HG02970 (cell line): ENCODE data around the gene CRHR2.
"Not testable (repeated sequence)": the region's sequence is repeated elsewhere in the genome, so short reads cannot be mapped to it uniquely, and the experiment has no call there.

ENCODE experiments used
- ATAC-seq: cut with Tn5 transposase; IDR thresholded peaks from one replicate; pipeline ENCODE4 v1.9.1; 2021; ENCODE audit warnings: mild to moderate bottlenecking, moderate library complexity, moderate number of reproducible peaks; ENCODE audit not compliant: unreplicated experiment, low FRiP score

CRHR2 gene

DNA sequence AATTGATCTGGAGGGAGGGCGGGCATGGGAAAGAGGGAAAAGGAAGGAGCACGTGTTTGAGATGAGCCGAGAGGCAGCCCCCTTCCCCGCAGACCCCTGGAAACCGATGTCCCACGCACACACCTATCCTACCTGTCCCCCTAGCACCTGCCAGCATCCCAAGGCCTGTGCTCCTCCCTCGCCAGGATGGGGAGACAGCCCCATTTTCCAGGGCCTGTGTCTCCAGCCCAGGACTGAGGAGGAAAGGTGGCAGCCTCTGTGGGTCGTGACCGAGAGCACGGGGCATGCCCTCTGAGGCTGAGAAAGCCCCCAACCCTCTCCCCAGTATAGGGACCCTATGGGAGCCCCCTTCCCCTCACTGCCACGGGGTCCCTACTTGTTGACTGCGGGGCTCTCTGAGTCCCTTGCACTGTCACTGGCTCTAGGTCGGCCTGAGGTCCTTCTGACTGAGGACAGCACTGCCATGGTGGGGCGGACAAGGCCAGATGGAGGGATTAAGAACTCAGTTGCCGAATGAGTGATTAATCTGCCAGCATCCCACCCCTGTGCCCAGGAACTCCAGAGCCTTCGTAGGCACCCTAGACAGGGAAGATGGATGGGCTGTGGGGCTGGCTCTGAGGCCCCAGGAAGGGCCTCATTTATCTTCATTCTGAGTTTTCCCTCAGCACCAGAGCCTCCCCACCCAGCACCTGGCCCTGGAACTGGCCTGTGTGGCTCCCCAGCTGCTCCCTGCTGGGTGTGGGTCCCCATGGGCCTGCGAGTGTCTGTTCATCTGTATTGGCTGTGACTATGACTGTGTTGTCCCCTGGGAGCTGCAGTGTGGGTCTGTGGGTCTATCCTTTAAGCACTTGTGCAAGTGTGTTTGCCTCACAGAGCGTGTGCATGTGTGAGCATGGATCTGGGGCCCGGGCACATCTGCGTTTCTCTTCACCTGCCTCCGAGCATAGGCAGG lies 26.0 kb downstream of the CRHR2 start:
- no peak for ATAC-seq

DNA sequence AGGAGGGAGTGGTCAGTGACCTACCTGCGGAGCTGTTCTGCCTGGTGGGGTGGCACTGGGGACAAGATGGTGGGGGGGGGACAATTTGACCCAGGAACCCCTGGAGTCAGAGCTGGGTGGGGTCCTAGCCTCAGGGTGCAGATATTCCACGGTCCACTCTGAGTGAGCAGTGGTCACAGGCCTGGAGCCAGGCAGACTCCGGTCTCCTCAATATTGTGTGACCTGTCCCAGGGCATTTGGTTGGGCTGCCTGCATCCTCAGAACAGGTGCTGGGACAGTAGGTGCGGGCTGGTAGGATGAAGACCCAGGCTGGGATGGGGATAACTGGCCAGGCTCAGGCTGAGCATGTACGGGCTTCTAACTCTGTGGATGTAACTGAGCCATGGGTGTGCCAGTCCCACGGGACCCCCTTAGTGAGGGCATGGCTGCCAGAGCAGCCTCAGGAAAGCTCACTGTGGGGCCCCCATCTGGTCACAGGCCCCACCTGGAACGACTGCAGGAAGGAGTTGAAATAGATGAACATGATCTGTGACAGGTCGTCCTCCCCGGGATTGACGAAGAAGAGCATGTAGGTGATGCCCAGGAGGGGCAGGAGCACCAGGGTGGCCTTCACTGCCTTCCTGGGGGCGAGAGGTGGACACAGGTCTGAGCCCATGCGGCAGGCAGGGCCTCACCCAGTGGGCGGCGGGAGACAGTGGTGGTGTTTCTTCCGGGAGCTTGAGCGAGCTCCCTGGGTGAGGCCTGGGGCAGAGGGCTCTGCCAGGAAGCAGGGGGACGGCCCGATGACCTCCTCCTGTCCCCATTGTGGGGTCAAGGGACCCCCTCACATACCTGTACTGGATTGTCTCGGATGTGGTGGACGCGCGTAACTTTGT lies 26.9 kb downstream of the CRHR2 start:
- no peak for ATAC-seq

- ATAC-seq, result no peak
These were observed 27.8 kb downstream of the CRHR2 start for GRCh38 chr7:30654296-30655090.

DNA sequence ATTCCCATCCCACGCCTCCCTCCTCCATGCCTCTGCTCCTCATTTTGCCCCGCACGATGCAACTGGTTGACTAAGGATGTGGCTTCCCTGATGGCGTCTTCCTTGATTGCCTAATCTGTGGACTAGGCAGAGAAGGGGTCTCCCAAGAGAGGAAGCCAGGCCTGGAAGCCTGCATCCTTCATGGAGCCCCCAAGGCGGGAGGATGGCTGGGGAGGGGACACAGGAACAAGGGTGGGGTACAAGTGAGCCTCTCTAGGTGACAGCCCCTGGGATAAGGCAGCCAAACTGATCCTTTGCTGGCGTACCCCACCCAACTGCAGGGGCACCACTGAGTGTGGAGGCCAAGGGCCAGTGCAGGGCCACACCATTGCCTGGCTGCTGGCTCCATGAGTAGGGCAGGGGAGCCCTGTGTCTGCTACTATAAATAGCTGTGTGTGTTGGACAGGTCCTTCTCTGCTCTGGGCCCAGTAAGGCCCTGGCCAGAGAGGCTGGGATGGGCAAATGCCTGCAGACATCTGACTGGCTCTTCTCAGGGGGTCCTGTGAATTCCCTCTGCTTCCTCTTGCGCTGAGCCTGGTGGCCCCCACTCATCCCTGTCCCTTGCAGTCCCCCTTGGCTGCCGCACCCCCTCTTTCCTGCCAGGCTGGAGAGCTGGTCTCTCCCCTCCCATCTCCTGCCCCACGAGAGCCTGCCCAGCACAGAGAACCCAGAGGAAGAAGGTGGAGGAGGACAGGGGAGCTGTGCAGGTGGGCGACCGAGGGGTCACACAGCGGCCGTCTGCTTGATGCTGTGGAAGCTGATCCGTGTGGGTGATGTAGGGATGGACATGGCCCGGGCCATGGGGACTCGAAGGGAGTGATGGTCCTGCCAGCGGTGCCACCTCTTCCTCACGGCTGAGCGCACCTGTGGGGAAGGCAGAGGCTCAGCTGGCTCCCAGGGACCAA lies 29.3 kb downstream of the CRHR2 start:
- no peak for ATAC-seq

DNA sequence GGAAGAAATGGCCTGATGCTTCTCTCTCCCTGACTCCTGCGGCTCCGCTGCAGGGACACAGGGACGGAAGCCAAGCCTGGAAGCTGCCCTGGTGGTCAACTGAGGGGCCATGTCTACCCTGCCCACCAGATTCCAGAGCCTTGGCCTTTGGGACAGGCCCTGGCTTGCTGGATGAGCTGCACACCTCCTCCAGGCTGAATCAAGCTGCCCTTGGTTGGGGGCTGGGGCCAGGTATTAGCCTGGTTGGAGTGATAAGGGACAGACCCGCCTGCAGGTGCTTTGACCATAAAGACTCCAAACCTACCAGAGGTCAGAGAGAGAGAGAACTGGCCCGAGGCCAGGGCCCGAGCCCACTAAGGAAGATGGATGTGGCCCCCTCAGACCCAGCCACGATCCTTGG lies 30.1 kb downstream of the CRHR2 start:
- no peak for ATAC-seq

- ATAC-seq, result no peak
These were observed 31.8 kb downstream of the CRHR2 start for GRCh38 chr7:30650421-30650808.

- ATAC-seq, result no peak
These were observed 32.4 kb downstream of the CRHR2 start for GRCh38 chr7:30649717-30650420.

DNA sequence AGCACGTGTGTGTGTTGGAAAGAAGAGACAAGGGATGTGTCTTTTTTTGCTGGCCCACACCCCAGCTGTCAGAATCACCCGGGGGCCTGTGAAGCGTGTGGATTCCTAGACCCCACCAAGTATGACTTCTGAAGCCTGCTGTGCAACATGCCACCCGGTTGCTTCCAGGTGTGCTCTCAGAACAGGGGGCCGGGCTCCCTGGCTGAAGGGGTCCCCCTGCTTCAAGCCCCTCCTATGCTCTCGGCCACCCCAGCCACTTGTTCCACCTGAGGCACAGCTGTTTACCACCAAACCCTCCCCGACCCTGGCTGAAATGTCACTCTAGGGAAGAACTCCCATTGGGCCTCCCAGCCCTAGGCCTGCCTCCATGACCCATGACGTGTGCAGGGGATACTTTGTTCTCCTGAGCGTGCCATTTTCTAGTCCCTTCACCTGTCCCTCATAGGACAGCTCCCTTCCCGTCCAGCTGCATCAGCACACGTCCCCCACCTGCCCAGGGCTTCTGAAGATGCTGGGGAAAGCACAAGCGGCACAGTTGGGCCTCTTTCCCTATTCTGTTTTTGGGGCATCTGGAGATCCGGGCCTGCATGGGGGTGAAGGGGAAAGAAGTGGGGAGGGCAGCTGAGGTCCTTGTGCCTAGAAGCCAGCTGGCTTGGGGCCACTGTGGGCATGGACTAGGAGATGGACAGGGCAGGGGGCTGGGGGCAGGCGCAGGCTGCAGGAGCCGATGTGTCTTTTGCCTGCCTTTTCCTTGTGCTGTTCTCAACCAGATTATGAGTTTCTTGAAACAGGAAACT lies 33.3 kb downstream of the CRHR2 start:
- ATAC-seq, result no peak

DNA sequence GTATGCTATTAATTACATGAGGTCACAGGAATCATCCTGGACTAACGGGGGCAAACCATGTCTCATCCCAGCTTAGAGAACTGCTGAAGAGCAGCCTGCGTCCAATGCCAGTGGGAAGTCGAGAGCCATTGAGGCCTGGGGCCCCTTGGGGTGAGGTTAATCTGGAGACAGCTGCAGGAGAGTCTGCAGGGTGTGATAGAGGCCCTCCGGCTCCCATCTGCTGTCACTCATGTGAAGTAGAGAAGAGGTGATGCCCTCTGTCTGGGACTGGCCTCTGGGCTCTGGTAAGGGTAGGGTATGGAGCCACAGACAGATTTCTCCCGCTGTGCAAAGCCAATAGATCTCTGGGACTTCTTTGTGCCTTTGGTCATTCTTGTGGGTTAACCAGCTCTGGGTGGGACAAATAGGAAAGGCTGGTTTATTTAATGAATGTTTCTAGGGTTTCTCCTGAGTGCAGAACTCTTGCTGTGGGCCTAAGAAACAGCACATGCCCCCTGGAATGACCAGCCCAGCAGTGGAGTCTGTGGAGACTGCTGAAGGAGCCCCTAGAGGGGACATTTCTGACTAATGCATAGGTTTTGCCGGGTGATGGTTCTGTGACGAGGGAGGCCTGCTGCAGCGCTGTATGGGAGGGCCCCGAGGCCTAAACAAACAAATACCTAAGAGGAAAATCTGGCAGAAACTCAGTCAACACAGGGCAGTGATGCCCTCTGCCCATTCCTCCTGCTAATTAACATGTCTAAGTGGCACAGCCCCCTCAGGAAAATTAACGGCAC lies 34.5 kb downstream of the CRHR2 start:
- ATAC-seq, result no peak

GRCh38 chr7:30646154-30646553 lies 36.1 kb downstream of the CRHR2 start:
- no peak for ATAC-seq

DNA sequence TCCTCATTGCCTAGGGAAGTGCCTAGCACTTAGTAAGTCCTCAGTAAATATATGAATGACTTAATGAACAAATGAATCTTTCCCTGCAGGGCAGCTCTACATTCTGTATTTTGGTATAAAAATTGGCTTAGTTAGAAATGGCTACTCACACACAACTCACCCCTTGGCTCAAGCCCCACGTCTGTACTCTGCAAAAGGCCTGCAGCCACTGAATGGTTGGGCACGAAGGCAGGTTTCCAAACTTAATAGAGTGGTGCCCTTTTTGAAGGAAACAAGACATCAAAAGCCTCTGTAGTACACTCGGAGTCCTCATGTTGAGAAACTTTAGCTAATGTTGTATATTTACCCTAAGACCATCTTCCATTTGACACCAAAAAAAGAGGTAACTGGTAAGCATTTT lies 36.6 kb downstream of the CRHR2 start:
- ATAC-seq, result no peak

DNA sequence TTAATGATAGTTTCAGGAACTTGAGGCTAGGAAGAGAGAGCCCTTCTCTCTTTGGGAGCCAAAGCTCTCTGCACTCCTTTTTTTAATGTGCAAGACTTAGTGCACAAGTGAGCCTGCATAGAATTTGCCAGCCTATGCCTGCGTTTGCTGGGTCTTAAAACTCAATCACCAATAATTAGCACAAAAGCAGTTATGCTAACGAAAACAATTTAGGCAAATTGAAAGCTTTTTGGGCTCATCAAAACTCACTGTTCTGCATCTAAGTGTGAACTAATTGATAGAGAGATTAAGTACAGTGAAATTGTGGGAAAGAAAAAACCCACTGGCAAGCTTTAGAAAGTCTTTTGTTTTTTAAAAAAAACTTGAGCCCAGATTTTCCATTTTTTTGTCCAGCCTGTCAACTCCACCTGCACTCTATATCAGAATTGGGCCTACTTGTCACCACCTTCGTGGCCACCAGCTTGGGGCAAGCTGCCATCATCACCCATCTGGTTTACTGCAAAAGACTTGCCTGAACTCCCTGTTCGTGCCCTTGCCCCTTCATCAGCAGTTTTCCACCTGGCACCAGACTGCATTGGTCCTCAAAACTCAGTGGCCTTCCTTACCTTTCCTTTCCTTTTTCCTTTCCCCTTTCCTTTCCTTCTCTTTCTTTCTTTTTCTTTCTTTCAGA lies 37.8 kb downstream of the CRHR2 start:
- ATAC-seq, result no peak

- no peak for ATAC-seq
These were observed 39.5 kb downstream of the CRHR2 start for GRCh38 chr7:30642789-30643188.

DNA sequence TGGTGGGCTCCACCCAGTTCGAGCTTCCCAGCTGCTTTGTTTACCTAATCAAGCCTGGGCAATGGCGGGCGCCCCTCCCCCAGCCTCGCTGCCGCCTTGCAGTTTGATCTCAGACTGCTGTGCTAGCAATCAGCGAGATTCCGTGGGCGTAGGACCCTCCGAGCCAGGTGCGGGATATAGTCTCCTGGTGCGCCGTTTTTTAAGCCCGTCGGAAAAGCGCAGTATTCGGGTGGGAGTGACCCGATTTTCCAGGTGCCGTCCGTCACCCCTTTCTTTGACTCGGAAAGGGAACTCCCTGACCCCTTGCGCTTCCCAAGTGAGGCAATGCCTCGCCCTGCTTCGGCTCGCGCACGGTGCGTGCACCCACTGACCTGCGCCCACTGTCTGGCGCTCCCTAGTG lies 39.9 kb downstream of the CRHR2 start:
- ATAC-seq, result not testable (repeated sequence)

DNA sequence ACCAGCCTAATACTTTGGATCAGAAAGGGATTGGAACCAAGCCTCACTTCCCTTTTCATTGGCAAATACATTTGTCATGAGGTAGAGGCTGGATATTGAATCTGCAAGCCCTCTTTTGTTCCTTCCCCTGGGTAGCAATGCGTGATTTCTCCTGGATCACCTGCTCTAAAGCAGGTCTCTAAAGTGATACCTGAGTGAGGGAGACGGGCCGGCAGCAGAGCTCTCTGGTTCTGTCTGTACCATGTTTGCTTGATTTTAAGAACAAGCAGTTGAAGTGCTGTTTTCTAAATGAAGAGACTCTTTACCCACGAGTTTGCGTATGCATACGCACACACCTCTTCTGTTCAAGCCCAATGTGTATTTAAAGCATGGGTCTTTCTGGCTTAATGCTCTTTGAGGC lies 46.5 kb downstream of the CRHR2 start:
- no peak for ATAC-seq

GRCh38 chr7:30634634-30635201 lies 47.5 kb downstream of the CRHR2 start:
- ATAC-seq, result no peak
